ENCODE results near the gene POU3F1.

The POU3F1 gene

DNA sequence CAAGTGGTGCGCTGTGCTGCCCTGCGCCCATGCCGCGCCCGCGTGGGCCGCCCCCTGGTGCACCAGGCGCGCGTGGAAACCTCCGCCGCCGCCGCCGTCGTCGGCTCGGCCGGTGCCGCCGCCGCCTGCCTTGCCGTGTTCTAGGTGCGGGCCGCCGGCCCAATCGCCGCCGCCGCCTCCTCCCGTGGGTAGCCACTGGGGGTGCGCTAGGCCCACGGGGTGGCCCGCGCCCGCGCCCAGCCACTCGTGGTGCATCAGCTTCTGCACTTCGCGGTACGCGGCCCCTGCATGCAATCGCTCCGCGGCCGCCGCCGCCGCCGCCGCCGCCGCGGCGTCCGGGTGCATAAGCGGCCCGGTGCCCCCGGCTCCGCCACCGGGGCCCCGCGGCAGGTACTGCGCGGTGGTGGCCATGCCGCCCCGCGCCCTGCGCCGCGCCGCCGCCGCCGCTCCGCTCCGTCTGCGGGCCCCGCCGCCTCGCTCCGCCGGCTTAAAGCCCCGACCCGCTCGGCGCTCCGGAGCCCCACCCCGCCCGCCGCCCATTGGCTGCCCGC lies at the start of gene POU3F1:
Gene POU3F1, minus strand, starts transcription at position 461 of the 551 bp plus-strand sequence. Its CDS starts 50 bp downstream, at position 411.
- no peak for FAIRE-seq

DNA sequence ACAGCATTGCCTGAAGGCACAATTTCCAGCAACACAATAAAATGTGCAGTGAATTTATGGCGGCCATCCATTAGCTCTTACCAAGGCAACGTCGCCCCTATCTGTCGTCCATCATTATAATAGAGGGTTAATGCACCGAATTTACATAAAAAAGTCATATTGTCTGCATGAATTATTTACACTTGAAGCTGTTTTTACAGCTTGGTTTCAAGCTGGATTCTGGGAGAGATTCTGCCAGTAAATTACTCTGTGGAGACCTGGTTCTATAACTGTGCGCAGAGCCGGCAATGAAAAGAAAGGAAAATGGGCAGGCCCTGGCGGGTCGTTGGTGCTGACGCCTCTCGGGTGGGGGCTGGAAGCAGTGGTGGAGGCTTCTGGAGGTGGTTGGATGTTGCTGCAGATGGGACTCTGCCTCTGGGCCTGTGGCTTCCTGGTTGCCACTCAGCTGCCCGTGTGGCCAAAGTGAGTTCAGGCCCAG lies 48.9 kb upstream of the POU3F1 start:
- FAIRE-seq: no peak

DNA sequence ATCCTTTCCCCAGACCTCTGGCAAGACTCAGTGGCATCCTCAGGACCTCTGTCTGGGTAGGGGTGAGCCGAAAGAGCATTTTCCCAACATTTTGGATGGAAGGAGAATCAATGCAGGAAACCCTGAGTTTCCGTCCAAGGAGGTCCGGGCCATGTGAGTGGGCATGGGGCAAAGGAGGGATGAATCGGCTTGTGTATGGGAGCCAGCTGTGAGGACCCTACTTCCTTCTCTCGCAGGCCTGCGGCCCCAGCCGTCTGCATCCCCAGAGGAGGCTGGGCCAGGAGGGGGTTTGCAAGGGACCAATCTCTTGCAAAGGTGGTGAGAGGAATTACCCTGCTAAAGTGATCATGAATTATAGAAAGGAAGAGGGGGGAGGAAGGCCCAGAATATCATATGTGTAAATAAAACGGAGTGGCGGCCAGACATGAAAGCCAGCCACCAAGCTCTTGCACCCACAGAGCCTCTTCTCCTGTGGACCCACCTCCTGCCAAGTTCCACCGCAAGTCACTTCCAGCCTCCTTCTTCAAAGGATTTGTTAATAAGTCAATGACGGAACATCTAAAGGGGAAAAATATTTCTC lies 48.2 kb upstream of the POU3F1 start:
- no peak for FAIRE-seq

DNA sequence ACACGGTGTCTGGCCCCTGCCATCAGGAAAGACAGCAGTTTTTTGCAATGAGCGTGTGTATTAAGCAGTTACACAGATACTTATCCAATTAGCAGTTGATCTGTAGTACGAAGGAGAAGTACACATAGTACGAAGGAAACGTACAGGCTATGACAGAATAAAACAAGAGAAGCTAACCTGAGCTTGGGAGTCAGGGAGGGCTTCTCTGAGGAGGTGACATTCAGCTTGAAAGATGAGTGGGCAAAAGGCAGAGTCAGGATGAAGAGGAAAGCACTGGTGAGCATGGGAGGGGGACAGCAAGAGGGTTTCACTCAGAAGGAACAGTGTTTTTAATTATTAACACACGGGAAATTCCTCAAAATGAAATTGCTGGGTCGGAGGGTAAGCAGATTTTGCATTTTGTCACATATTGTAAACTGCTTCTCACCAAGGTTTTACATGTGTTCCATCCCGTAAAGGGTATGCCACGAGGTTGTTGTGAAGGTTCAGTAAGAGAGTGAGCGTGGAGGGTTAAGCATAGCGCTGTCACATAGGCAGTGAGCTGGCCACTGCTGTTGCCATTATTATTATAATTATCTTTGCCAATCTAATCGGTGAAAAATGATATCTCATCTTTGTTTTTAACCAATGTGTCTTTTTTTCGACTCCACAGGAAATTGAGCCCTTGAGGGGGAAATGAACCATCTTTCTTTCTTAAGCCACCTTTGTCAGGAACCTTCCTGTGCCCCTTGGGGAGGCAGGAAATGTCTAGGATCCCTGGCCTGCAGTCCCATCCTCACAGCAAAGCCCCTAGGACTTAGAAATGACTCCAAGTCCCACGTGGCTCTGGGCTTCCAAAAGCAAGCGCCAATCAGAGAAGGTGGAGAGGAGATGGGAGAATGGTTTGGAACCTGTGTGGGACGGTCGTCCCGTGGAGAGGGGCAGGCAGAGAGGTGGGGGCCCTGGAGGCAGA lies 47.3 kb upstream of the POU3F1 start:
- FAIRE-seq: no peak

DNA sequence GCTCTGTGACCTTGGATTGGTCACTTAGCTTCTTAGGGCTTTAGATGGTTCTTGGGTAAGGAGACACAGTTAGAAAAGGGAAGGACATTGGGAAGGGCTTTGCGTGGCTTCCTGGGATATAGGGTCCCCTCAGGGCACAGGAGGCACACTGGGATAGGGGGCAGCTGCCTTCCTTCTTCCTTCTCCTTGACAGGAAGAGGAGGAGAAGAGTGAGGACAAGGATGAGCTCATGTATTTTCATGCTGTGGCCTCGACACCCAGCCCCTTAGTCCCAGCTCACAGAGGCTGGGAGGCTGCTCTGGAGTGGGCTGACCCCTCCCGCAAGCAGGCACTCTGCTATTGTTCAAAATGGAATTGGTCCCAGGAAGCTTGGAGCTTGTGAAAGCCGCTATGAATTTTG lies 45.7 kb upstream of the POU3F1 start:
- no peak for FAIRE-seq

DNA sequence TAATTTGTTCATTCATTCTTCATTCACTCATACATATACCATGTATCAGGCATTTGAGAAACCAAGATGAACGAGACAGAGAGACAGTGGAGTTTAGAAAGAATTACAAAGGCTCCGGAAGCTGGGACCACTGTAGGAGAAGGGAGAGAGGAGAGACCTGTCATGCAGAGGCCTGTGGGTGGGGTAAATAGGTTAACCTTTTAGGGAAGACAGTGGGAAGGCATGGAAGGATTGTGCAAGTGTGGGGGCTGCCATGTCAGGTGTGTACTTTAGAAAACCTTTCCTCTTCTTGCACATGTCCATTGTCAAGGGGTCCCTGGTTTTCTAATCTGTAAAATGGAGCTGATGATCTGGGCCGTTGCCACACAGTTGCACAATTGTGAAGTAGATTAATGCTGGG lies 44.2 kb upstream of the POU3F1 start:
- FAIRE-seq: no peak

DNA sequence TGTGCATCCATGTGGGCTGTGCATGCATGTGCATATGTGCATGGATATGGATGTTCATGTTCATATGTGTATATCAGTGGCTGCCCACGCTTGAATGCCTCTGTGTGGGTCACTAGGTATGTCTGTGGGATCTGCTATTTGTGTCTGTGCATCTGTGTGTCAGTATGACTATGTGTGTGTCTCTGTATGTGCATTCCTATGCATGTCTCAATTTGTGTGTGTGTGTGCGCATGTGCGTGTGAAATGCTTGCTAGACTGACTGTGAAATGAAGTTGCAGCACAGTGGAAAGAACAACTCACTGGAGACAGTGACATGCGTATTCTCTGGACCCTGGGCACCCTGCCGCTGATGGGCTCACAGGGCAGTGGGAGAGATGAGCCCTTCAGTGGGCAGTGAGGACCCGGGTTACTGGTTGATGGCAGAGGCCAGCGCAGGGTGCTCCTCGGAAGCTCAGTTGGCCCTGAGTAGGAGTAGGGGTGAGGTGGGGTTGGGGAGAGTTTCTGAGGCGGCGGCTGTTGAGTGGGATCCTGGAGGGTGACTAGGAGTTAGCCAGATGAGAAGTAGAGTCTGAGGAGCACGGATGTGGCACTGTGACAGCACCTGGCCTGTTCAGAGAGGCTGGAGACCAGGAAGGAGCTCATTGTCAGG lies 43.2 kb upstream of the POU3F1 start:
- no peak for FAIRE-seq

DNA sequence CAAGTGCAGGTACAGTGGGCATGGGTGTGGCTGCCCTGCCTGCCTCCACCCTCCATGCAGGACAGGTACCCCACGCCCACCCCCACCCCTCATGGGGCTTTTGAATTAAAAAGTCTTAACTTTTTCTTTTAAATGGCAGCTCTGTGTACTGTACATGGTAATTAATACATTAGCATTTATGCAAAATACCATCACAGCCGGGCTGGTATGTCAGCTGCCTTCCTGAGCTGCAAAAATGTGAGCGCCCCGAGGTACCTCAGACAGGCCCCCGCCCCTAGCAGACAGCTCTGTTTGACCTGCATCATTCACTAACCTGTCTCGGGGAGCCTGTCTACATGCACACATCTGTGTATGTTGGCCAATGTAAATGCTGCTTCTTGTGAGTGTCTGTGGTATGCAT lies 42.2 kb upstream of the POU3F1 start:
- no peak for FAIRE-seq

DNA sequence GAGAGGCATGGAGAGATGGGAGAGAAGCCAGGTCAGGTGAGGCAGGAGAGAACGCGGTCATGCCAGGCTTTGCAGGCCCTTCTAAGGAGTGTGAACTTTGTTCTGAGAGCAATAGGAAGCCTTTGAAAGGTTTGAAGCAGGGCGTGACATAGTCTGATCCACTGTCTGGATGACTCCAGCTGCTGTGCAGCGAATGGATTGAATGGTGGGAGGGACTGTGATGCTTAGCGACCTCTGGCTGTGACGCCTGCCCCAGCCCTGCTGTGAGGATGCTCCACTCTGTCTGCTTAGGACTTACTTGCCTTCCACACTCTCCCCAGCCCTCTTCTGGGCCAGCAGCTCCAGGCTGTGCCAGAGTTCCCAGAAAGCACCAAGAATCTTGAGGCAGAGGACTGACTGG lies 41.8 kb upstream of the POU3F1 start:
- FAIRE-seq: no peak

DNA sequence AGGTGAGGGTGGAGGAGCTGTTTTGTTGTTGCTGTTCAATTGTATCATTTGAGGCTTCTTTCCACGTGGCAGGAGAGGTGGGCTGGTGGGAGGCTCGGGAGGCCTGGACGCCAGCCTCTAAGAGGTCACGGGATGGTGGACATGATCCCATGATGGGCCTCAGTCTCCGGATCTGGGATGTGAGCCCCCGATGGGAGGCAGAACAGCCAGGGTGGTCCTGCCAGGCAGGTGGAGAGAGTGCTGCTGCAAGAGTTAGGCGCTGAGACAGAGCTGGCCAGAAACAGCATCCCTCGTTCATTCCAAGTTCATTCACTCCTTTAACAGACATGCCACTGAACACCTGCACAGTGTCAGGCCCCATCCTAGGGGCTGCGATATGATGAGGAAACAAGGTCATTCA lies 41.1 kb upstream of the POU3F1 start:
- no peak for FAIRE-seq

DNA sequence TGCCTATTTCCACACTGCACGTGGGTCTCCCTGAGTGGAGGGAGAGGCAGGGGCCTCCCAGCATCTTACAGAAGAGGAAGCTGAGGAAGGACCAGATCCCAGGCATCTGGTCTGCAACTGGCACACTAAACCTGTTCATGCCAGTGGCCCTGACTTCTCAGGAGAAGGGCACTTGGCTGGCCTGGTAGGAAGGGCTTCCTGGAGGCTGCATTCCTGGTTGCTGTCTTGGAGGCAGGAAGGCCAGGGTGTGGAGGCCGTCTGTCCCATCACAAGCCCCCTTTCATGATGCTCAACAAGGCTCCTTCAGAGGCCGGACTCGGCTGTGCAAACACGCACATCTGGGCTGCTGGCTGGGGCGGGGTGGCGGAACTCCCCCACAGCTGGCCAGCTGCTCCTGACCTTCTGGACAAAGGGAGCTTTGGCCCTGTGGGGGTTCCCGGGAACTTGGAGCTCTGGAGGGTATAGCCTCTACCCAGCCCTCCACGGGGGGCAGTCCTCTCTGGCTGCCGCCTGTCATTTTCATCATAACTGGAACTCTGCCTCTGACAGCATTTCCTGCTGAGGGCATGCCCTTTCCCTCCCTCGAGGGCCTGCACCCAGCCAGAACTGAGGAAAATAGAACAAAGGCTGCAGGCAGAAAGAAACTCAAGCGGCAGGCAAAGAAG lies 39.2 kb upstream of the POU3F1 start:
- FAIRE-seq: no peak

DNA sequence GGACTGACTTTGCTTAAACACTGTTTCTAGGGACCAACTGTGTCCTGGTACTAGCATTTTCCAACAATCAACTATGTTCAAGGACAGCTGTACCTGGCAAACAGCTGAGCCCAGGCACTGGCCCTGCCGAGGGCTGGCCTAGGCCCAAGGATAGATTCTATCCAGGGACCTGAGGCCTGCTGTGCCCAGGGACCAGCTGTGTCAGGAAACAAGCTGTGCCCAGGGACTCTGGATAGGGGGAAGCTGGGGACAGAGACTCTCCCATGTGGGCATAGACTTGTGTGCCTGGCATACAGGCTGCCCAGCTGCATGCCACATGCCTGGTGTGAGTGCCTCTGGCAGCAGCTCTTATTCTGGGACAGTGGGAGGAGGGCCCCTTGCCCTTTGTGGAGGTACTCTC lies 38.1 kb upstream of the POU3F1 start:
- no peak for FAIRE-seq

DNA sequence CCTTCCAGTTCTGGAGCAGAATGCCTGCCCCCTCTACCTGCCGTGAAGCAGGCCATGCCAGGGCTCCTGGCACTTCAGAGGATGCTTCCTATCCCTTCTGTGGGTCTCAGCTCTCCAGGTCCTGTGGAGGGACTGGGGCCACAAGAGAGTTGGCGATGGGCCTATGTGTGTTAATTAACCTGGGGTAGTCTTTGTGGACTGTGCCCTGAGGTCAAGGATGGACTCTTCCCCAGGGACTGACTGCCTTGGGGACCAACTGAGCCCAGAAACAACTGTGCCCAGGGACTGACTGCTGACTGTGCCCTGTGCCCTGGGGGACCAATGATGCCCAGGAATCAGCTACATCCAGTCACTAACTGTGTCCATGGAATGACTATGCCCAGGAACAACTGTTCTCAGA lies 37.5 kb upstream of the POU3F1 start:
- no peak for FAIRE-seq

DNA sequence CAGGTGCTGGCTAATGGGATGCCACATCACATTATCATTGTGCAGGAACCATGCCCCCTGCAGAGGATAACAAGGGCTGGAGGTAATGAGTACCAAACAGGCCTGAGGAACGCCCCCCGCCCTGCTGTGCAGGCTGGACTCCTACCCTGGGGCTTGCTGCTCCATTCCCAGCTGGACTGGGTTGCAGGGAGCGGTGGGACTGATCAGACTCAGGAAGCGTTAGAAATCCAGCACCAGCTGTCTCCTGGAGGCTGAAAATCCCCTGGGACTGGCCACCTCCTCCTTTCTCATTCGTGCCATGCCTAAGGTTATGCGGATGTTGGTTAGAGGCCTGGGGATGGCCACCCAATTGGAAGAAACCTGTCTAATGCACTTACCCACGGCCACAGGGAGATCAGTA lies 36.9 kb upstream of the POU3F1 start:
- no peak for FAIRE-seq

DNA sequence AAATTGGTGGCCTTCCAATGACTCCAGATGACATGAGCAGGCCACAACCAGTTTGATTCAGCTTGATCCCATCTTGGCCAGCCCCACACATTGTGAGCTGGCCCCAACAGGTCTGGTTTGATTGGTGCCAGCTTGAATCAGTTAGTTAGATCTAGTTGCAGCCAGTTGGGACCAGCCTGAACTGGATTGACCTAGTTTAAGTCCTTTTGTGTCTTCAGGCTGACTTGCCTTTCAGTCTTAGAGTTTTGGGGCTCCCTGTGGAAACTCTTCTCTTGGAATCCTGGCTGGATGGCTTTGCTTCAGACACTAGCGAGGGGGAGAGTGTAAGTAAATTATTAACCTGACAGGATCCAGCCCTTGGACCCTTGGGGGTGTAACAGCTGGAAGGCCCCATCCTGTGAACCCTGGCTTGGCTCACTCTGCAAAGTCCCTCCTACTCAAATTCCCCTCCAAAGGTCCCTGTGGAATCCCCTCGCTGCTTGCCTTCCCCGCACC lies 36.2 kb upstream of the POU3F1 start:
- no peak for FAIRE-seq

DNA sequence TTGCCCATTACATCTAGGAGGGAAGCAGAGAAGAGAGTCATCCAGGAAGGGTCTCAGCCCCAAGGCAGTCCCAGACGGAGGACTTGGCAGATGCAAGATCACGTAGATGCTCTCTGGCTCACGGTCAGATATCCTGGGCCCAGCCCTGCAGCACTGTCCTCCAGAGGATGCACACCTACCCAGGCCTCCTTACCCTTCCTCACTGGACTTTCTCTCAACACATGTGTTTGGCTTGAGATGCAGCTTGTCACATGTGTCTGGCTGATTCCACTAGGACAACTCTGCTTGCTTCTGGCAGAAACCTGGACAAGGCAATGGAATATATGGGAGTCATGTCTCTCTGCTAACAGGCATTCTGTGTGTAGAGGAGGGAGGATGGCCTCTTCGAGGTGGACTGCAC lies 32.4 kb upstream of the POU3F1 start:
- no peak for FAIRE-seq

DNA sequence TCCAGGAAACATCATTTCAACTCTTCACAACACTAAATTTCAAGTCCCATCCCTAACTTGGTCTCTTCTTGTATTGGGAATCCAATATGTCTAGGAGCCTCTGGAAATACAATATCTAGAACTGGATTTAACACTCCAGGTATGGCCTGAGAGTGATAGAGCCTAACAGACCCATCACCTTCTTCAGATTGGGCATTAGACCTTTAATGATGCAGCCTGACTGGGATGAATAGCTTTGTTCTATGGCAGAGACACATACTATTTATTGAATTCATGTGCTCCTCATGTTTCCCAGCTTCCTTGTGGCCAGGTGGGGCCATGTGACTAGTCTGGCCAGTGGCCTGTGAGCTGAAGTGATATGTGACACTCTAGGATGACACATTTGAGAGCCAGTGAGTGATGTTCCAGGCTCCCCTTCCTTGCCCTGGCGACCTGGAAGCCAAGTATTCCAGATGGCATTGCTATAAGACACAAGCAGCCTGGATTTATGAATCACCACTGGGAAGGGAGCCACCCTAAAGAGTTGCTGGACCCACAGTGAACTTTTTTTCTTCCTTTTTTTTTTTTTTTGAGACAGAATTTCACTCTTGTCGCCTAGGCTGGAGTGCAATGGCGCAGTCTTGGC lies 31.0 kb upstream of the POU3F1 start:
- FAIRE-seq: no peak

DNA sequence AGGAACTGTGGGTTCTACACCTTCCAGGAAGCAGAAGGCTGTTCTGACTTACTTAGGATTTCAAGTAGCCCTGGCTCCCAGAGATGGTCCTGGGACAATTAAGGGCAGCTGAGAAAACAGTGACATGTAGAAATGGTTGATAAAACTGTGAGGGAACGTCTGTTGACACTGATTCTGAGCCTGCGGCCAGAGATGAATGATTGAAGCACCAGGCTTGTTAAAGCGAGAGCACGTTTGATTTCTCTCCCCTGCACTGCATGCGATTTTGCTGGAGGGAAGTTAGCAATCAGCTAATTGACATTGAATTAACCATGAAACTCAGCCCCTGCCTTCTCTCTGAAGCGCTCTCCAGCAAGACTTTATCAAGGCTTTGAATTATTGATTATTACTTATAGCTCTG lies 29.9 kb upstream of the POU3F1 start:
- no peak for FAIRE-seq

DNA sequence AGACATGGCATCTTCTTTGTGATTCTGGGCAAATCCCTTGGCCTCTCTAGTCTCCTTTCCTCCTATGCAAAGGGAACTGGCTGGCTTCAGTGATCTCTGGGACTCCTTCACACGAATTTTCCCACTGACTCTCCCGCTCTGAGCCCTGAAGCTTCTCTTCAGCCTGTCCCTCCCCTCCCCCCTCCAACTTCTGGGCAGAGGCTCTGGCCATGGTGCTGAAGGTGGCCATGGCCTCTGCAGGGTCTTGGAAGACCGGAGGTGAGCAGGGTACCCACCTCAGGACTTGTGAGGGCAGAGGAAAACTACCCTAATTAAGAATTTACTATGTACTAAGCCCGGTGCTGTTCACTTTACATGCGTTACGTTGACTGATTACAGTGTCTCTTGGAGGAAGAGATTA lies 29.4 kb upstream of the POU3F1 start:
- FAIRE-seq: no peak

DNA sequence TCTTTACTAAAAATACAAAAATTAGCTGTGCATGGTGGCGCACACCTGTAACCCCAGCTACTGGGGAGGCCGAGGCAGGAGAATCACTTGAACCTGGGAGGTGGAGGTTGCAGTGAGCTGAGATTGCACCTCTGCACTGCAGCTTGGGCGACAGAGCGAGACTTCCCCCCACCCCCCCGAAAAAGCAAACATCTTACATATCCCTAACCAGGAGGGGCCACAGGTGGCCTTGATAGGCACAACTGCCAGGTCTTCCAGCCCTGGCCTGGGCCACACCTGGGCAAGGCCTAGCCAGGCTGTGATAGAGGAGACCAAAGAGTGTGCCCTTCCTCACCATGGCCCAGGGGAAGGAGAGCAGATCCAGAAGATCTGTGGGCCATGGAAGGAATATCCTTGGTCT lies 28.6 kb upstream of the POU3F1 start:
- no peak for FAIRE-seq

DNA sequence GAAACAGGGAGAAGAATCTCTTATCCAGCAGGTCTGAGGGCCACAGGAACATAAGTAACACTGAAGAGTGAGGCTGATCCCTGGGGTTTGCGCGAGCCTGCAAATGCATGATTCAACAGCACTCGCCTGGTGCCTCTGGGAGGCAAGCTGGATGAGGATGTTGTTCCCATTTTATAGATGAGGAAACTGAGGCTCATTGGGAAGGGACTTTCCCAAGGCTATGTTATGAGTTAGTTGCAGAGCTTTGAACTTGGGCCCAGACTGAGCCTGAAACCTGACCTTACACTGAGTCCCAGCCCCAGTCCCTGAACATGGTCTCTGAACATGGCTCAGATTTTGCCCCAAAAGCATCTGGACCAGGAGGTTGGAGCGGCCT lies 27.7 kb upstream of the POU3F1 start:
- FAIRE-seq: no peak

DNA sequence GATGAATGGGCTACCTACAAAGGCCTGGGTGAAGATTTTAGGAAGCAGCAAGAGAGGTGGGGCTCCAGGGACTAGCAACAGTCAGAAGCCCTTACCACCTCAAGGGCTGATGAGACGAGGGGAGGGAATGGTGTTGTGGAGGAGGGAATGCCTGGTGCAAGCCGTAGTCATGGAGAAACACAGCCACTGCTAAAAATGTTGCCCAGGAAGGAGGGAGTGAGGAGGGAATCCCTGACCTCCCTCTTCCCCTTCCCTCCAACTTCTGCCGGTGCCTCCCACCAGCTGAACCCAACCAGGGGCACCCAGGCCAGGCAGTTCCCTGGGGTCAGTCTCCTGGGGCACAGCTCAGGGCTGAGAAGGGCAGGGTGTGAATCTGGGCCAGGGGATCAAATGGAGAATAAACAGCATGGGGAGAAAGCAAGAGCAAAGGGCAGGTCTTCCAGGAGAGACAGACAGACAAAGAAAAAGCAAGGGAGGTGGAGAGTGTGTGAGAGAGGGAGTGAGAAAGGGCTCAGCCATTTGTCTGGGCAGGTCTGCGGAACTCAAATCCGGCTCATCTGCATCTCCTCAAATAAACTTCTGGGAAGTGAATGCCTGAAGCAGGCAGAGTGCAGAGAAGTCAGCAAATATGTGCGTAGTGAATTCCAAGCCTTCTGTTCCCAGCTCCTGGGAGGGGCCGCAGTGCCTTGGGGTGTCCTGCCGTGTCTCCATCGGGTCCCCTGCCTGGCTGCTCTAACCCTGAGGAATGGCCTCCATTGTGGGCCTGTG lies 27.1 kb upstream of the POU3F1 start:
- no peak for FAIRE-seq
